Embryonic facial prominence (tissue), 1 donor: Measurements from ENCODE around the gene CR1L.
"Not testable (repeated sequence)": the region's sequence is repeated elsewhere in the genome, so short reads cannot be mapped to it uniquely, and the experiment has no call there.

Experiments used
- DNase-seq: peaks from one replicate; pipeline ENCODE4 v3.0.0-alpha.2; 2016; ENCODE audit errors: extremely low spot score

Gene CR1L

DNA sequence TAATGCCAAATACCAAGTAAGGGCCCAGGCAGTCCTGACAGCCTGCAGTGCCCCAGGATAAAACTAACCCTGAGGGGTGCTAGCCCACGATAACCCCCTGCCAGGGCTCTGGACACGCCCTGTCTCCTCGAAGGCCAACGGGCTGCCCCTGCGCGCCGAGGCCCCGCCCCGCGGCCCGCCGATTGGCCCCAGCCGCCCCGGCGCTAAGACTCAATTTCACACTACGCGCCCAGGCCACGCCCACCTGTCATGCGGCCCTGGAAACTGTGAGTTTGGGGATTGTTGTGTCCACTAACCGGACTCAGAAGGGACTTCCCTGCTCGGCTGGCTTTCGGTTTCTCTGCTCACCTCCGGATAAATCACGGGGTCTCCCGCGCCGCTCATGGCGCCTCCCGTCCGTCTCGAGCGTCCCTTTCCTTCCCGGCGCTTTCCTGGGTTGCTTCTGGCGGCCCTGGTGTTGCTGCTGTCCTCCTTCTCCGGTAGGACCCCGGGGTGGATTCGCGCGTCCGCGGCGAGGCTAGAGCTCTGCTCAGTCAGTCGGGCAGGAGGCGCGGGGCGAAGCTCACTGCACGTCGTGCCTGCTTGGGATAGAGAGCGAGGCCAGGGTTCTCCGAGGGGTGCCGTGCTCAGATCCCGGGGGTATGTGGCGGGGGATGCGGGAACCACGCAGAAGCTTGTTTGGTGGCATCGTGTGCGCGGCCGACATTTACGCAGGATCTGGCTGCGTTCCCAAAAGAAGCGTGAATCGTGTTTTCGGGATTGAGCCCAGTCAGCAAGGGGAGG is at the start of gene CR1L:
CR1L (plus strand) TSS at position 282 of the 783 bp plus-strand sequence; CDS start at position 383, 101 bp downstream.
- peak; percentile 11 for DNase-seq

DNA sequence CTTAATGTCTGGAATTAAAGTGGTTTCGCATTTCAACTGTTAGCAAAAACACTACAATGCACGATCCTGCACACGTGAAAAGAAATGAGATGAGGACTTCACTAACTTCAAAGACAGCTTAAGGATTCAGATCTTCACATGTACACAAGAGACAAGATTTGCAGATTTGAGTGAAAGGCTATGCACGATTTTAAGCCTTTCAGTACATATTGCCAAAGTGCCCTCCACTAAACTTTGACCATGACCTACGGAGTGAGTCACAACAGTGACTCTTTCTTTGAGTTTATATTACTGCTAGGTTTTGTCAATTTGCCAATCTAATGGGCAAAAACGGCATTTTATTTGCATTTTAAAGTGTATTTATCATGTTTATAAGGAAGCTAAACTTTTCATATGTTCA is 41.2 kb upstream of the CR1L start:
- DNase-seq: no peak

DNA sequence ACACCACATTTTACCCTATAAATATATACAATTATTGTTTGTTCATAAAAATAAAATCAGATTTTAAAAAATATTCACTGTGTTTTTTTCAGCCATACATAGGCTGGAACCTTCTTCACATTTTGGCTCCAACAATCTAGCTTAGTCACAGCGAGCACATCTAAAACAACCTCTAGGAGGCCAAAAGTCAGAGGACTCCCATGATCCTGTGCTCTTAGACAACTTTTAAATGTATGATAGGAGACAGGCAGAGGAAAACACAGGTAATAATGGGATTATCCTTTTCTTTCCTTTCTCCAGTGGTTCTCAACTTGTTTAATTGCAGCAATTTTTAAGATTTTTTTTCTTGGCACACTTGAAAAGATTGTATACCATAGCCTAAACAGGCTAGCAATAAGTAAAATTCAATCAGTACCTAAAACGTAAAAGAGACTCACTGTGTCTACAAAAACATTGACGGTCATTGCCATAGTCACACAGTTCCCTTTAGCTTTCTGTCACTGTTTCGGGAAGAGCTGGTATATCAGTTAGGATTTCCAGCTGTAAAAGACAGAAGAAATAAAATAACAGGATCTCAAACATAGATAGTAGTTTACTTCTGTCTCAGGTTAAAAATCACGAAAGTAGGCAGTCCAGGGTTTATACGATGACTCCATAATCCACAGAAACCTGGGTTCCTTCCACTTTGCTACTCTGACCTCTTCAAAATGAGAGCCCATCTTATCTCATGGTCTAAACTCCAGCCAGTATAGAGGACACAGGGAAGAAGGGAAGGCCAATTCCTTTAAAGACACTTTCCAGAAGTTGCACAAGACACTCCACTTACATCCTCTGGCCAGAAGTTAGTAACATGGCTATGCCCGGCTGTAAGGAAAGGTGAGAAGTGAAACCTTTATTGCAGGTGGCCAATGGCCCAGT is 39.2 kb upstream of the CR1L start:
- no peak for DNase-seq

DNA sequence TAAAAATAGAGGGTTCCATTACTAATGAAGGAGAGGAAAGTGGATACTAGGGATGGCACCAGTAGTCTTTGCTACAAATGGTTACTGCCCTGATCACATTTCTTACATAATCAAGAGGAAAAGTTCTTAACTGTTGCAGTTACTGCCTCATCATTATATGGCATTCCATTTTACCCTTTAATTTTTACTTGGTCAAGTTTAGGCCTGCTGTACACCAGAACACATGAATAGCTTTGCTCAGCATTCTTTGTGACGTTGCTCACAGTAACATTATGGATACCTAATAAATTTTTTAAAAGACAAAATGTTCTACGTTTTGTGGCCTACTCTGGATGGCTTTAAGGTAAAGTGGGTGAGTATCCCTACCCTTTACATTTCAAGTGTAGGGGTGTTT is 38.6 kb upstream of the CR1L start:
- DNase-seq: no peak

DNA sequence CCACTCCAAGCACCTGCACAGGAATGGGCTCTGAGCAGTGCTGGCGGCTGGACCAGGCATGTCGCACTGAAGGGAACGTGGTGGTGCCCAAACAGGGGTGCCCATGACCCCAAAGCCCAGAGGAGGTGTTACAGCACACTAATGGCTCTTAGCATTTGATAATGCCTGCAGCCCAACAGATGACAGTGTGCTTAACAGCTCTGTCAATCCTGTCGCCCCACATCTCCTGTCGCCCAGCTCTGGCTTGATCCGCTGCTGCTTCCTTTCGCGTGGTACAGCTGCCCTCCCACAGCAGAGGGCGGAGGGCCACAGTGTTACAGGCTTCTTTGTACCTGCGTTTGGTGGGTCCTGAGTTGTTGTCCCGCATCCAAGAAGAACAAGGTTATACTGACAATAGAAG is 32.2 kb upstream of the CR1L start:
- no peak for DNase-seq

DNA sequence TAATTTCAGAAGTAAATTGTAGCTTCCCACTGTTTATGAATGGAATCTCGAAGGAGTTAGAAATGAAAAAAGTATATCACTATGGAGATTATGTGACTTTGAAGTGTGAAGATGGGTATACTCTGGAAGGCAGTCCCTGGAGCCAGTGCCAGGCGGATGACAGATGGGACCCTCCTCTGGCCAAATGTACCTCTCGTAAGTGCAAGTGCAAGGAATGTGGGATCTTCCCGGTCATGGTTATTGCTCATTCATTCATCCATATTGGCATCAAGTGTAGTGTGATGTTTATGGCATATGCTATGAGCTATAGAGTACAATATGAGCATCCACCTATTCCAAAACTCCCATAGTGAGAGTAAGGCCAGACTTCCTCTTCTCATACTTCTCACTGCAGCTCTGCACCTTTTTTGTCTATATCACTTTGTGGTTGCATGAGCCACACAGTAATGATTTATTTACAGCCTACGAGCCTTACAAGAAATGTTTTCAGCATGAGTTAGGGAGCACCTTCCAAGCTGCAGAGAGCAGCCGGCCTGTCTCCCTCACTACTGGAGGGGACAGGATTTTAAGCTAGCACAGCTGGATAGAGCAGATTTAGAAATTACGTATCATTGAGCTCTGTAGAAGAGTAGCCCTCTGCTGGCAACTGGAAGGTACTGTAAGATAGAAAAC is 24.9 kb upstream of the CR1L start:
- DNase-seq: peak; percentile 53

DNA sequence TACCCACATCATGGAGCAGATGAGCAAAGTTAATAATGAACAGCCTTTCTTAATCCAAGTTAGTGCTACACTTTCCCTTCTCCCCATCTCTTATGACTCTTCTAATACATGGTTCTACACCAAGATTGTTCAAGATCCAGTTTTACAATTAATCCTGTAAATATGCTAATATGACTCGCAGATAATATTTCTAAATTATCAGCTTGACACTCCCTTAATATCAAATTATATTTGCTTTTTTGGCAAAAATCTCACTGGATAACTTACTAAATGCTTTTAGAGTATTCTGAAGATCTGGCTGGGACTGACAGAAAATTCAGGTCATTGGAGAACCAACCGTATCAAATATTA is 24.4 kb upstream of the CR1L start:
- no peak for DNase-seq

DNA sequence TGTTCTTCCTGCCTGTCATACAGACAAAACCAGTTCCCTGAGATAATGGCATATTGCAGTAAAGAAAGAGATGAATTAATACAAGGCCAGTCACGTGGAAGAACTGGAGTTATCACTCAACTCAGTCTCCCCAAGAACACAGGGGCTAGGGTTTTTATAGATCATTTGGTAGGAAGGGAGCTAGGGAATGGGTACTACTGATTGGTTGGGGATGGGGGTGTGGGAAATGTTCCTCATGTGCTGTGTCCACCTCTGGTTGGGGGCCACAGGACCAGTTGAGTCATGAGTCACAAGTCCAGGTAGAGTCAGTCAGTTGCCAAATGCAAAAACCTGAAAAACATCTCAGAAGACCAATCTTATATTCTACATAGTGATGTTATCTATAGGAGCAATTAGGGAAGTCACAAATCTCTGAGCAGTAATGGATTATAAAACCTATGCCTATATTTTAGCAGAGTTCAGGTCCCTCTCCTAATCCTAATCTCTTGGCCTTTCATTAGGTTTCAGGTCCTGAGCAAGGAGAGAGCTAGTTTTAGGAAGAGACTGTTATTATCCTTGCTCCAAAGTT is 19.3 kb upstream of the CR1L start:
- DNase-seq: not testable (repeated sequence)

DNA sequence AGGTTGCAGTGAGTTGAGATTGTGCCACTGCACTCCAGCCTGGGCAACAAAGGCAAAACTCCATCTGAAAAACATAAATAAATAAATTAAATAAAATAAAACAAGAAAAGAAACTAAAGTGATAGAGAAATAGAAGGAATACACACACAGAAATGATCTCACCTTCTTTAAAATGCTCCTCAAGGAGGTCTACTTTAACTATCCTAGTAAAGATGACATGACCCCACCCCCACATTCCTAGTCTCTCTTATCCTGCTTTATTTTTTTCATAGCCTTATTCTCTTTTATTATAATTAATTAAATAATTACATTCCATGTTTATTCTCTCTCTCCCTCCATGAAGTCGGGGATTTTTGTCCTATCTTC is 18.0 kb upstream of the CR1L start:
- DNase-seq: no peak

DNA sequence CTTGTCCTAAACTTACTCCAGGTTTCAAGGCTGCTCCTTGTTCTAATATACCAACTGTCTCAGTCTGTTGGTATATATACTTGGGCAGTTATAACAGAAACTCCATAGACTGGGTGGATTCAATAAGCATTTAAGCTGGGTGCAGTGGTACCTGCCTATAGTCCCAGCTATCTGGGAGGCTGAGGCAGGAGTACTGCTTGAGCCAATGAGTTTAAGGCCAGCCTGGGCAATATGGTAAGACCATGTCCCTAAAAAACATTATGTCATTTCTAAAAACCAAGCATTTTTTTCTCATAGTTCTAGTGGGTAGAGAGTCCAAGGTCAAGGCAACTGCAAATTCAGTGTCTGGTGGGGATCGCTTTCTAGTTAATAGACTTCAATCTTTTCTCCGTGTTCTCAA is 17.4 kb upstream of the CR1L start:
- no peak for DNase-seq

DNA sequence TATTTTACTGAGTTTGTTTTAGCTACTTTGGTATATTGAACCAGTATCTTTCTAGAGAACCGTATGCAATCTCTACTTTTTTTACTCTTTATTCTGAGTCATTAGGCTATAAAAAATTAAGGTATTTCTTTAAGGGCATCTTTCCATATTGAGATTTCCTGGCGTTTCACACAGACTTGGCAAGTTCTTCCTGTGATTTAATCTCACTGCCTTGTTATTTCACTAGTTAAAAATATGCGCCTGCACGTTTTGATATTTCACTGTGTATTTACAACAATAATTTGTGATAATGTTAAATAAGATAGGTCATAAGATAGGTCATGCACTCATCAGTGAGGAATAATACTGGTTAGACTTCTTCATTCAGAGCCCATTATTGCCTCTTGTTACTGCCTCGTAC is 16.2 kb upstream of the CR1L start:
- DNase-seq: no peak

DNA sequence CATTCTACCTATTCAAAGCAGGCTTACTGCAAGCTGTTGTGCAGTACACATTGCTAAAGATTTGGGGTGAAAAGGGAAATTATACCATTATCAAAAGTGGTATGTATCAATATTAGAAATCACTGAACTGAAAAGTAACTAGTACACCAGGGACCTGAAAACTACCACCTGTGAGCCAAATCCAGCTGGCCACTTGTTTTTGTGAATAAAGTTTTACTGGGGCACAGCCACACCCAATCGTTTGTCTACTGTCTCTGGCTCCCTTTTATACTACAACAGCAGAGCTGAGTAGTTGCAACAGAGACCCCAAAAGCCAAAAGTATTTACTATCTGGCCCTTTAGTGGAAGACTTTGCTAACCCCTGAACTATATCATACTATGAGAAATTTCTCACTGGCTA is 13.8 kb upstream of the CR1L start:
- no peak for DNase-seq

DNA sequence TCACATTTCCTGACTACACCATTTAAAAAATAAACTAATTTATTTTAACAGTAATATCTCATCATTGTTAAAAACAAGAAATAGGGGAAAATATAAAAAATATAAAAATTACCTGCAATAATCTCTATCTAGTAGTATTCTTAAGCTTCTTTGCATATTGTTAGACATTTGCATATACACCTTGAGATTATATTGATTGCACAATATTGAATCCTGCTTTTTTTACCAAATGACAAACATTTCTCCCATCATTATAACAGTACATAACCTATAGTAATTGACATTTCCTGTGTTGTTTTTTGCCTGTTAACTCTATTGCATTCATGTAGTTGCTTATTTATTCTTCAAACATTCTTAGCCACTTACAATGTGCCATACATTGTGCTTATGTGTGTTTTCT is 11.7 kb upstream of the CR1L start:
- DNase-seq: no peak

DNA sequence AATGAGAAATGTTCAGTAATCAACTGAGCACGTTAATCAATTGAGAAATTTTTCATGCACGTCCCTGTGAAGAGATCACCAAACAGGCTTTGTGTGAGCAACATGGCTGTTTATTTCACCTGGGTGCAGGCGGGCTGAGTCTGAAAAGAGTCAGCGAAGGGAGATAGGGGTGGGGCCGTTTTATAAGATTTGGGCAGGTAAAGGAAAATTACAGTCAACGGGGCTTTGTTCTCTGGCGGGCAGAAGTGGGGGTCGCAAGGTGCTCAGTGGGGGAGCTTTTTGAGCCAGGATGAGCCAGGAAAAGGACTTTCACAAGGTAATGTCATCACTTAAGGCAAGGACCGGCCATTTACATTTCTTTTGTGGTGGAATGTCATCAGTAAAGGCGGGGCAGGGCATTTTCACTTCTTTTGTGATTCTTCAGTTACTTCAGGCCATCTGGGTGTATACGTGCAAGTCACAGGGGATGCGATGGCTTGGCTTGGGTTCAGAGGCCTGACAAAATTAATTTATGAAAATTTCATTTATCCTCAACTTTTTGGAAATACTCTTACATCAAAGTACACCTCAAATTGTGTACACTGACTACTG is 11.1 kb upstream of the CR1L start:
- not testable (repeated sequence) for DNase-seq

DNA sequence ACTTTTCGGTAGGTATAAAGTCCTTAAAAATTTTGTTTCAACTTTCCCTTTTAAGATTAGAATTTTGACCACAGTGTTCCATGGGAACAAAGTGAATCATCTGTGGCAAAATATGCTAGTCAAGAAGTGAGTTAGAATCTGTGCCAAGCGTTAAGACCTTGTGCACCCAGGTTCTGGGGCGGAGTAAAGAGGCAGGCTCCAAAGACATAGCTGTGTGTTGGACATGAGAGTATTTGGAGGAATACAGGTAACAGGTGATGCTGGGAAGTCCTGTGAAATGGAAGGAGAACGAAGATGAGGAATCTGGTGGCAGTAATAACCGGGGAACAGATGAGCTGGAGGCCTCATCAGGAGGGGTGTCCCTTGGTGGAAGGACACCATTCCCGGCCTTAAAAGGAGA is 10.6 kb upstream of the CR1L start:
- DNase-seq: not testable (repeated sequence)

DNA sequence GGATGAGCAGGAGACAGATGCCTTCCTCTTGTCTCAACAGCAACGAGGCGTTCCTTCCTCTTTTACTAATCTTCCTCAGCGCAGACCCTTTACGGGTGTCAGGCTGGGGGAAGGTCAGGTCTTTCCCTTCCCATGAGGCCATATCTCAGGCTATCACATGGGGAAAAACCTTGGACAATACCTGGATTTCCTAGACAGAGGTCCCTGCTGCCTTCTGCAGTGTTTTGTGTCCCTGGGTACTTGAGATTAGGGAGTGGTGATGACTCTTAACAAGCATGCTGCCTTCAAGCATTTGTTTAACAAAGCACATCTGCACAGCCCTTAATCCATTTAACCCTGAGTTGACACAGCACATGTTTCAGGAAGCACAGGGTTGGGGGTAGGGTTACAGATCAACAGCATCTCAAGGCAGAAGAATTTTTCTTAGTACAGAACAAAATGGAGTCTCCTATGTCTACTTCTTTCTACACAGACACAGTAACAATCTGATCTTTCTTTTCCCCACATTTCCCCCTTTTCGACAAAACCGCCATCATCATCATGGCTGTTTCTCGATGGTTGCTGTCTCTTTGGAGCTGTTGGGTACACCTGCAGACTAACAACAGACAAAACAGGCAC is 9.3 kb upstream of the CR1L start:
- not testable (repeated sequence) for DNase-seq

DNA sequence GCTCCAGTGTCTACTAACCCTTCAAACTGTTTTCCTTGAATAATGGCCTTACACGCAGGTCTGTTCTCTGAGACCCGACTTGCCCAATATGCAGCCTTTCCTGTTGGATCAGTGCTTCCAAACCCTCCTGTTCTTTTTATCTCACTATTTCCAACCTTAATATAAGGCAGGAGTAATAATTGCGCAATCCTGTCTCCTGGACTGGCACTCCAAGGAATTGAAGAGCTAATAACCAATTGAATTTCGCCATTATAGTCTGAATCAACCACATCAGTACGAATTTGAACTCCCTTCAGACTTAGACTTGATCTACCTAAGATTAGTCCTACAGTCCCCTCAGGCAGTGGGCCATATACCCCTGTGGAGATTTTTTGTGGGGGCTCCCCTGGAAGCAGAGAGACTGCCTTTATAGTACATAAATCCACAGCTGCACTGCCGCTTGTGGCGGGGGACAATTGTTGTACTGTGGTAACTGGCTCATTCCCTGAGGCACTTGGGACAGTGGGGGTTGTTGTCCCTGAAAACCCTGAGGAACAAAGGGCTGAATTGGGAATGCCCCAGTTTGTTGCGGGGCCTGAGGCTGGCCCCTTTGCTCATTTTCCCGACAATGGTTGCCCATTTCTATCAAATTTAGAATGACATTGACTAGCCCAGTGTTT is 6.3 kb upstream of the CR1L start:
- not testable (repeated sequence) for DNase-seq

DNA sequence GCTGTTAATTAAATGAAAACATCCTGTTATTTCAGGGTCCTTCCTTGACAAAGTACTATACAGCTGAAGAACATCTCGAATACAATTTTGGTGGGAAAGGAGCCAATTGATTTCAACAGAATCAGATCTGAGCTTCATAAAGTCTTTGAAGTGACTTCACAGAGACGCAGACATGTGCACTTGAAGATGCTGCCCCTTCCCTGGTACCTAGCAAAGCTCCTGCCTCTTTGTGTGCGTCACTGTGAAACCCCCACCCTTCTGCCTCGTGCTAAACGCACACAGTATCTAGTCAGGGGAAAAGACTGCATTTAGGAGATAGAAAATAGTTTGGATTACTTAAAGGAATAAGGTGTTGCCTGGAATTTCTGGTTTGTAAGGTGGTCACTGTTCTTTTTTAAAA is 5.6 kb upstream of the CR1L start:
- not testable (repeated sequence) for DNase-seq

DNA sequence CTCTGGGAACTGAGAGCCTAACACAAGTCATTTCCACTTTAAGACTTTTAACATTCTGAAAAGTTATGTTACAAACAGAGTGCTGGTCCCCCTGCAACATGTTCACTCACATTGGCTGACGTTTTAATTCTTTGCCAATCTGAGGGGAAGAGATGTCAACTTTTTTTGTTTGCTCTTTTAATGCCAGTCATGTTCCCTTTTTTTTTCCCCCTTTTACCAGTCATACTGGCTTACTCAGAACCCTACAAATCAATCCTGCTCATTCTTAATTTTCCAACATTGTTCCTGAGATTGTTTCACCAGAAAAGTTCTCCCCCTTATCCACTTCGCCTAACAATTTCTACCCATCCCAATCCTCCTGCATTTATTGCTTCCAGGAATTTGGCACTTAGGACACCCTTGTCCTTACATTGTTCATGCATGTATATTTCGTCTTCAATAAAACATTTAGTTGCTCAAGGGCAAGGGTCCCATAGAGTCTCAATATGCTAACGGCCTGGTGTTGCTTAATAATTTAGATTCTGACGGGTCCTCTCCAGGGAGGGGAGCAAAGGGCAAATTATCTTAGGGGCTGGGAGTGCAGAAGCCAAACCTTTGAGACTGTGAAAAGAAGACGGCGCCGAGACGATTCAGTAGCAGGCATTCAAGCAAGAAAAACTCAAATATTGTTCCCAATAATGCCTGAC is 624 bp upstream of the CR1L start:
- no peak for DNase-seq

DNA sequence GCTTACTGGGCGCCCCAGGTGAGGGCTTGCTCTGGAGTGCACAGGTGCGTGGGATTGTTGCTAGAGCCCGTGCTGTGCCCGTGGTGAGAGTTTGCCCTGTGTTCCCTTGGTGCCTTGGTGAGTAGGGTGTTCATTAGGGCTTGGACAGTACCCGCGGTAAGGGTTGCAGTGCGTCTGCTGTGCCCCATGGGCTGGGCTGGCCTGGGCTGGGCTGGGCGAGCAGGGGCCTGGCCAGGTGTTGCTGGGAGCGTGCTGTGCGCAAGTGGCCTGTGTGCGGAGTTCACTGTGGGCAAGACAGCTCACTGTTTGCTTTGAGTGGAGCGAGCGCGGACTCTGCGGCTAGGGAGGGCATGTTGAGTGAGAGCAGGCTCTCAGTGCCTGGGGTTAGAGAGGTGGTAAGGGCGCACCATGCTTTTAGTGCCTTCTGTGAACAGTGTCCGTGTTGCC is 725 bp downstream of the CR1L start:
- no peak for DNase-seq
